Kidney glomerular epithelial cell (primary cell): ENCODE results near the gene IFT27.
"Not testable (repeated sequence)": the region's sequence is repeated elsewhere in the genome, so short reads cannot be mapped to it uniquely, and the experiment has no call there.

Experiments
- DNase-seq: peaks from one replicate; lab custom pipeline; 2025; lab: John Stamatoyannopoulos, UW

The IFT27 gene

GRCh38 chr22:36744413-36744765, 31.5 kb downstream of the IFT27 start:
- no peak for DNase-seq

DNA sequence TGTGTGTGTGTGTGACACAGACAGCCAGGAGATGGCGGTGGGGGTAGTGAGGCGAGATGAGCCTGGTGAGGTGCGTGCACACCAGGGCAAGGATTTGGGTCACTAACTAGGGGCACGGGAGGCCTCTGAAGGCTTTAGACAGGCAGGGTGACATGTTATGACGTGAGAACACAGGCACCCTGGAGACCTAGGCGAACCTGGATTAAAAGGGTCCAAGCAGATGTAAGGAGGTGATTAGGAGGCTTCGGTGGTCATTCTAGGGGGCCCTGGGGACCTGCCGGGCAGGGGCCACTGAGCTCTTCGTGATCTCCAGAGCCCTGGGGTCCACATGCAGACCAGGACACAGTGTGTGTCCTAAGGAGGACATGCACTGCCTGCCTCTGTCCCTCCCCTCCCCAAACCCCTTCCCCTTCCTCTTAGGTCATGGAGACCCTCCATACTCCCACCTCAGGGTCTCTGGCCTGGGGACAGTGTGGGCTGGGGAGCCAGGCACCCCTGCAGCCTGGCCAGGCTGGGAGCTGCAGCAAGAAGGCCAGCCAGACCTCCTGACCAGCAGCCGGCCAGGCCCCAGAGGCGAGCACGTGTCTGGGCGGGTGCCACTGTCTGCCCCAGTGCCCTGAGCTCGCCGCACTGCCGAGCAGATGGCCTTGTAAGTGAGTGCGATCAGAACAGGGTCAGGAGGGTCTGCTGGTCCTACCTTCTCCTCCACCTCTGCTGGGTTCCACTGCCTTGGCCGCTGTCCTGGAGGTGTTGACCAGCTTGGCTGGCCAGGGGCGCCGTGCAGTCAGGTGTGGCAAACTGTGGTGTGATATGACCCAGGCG, 32.1 kb downstream of the IFT27 start:
- DNase-seq = no peak

GRCh38 chr22:36743011-36743410, 32.9 kb downstream of the IFT27 start:
- DNase-seq = no peak

DNA sequence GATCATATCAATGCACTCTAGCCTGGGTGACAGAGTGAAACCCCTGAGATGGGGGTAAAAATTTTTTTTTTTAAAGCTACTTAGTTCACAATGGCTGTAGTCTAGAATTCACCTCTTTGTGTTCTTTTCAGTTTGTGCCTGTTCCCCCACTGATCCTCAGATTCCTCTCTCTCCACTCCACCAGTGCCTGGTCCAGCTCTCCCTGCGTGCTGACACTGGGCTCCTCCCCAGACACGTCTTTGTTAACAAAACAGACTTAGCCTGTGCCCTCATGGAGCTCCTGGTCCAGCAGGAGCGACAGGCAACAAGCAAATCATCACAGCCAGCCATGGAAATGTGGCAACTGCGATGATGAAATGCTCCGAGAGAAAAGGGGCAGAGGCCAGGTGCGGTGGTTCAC, 34.0 kb downstream of the IFT27 start:
- DNase-seq = no peak

DNA sequence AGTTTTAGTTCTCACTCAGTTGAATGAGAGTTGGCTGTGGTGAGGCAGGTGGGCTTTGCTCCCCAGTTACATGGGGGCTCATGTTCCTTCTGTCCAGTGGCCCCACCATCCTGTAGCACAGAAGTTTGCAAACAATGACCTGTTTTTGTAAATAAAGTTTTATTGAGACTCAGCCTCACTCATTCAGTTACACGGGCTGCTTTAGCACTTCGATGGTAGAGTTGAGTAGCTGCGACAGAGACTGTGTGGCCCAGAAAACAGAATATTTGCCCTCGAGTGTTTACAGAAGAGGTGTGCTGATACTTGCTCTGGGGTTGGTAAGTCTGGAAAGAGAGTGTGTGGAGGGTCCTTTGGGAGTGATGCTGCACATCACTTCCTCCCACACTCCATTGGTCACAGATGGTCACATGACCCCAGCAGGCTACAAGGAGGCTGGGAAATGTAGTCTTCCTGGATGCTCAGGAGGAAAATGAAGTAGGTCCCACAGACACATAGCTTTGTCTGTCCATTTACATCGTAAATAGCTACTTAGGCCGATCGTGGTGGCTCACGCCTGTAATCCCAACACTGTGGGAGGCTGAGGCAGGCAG, 34.6 kb downstream of the IFT27 start:
- no peak for DNase-seq

- no peak for DNase-seq
These were observed 35.2 kb downstream of the IFT27 start for GRCh38 chr22:36740716-36741115.

DNA sequence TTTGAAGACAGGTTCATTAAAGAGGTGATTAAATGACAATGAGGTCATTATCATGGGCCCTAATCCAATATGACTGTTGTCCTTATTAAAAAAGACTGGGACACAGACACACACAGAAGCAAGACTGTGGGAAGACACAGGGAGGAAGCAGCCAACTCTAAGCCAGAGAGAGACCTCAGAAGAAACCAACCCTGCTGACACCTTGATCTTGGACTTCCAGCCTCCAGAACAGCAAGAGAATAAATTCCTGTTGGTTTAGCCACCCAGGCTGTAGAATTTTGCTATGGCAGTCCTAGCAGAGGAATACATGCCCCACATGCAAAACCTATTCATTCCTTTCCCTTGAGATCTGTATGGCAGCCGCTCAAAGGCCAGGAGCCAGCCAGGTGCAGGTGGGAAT, 36.7 kb downstream of the IFT27 start:
- no peak for DNase-seq

DNA sequence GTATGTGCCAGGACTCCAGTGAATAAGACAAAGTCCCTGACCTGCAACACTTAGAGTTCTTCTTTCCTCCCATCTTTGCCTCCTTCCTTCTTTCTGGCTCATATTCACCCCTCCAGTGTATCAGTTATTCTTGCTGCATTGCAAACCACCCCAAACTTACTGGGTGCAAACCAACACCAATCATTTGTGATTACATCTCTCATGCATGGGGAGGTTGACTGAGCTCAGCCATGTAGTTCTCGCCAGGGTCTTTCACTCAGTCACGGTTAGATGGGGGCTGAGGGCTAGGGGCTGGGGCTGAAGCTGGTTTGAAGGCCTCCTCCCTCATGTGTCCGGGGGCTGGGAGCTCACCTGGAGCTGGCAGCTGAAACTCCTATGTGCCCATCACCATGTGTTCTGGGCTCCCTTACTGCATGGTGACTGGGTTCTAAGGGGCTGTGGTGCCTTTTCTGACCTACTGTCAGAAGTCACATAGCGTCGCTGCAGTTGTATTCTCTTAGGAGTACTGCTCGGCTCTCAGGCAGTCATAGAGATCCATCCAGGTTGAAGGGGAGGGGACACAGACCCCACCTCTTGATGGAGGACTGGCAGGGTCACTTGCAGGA, 37.4 kb downstream of the IFT27 start:
- DNase-seq = no peak

DNA sequence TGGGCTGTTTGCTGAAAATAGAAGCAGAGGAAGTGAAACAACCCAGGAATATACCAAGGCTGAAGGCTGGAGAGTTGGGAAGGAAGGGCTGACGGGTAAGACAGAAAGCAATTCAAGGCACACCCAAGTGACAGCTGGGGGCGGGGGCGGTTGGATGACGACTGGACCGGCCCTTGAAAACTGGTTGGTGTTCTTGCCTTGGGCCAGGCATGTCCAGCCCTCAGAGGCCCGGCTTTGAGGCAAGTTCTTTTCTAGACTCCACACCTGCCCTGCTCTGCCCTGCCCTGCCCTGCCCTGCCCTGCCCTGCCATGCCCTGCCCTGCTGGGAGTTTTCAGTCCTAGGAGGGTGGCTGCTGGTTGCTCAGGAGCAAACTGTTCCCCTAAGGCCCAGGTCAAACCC, 38.1 kb downstream of the IFT27 start:
- no peak for DNase-seq

DNA sequence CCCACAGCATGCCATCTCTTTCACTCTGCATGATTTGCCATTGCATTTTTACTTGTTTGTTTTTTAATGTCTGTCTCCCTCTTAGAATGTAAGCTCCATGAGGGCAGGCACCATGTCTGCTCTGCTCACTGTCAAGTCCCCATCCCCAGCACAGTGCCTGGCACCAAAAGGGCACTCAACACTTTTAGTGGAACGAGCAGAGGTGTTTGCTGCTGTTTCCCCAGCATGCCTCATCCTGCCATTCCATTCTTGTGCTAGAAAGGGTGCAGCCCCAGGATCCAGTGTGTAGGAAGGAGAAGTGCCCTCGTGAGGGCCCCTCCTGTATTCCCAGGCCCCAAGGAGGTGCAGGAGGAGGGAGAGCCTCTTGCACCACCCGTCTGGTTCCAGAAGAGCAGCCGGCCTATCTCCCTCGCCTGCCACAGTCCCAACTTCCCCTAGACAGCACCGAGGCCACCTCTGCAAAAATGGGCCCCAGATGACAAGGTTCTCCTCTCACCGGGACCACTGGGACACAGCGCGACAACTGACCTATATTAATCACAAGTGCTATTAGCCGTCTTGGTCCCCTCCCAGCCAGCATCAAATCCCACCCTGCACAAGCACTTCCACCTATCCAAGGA, 39.1 kb downstream of the IFT27 start:
- no peak for DNase-seq

GRCh38 chr22:36734171-36735058, 41.5 kb downstream of the IFT27 start:
- DNase-seq = peak; percentile 1

- DNase-seq = no peak
These were observed 42.6 kb downstream of the IFT27 start for GRCh38 chr22:36733271-36733670.

DNA sequence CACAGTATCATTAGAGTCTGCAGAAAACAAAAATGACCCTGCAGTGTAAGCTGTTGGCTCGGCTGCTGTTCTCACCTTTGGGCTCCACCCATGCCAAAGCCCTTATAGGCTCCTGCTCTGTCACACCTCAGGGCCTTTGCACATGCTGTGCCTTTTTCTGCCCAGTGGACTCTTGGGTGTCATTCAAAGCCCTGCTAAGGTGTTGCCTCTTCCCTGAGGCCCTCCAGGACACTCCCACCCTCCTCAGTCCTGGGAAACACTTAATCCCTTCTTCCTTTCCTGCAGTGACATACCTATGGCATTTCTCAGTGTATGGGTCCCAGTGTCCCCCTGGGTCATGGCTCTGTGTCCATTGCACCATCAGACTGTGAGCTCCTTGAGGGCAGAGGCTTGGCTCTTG, 43.3 kb downstream of the IFT27 start:
- DNase-seq = no peak

DNA sequence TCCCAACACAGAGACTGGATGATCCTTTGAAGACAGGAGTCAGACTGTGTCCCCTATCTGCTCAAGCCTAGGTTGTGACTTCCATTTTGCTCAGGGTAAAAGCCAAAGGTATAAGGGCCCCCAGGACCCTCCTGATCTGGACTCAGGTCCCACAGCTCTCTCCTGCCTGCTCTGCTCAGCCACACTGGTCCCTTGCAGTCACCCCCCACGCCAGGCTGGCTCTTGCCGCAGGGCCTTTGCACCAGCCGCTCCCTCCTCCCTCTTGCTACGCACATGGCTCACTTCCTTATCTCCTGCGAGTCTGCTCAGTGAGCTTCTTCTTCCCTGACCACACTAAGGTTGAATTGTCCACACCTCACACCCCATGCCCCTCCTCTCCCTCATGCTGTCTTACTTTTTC, 44.0 kb downstream of the IFT27 start:
- DNase-seq = no peak

- not testable (repeated sequence) for DNase-seq
These were observed 44.6 kb downstream of the IFT27 start for GRCh38 chr22:36731321-36731720.

- no peak for DNase-seq
These were observed 45.6 kb downstream of the IFT27 start for GRCh38 chr22:36730176-36730858.

GRCh38 chr22:36729321-36729720, 46.6 kb downstream of the IFT27 start:
- DNase-seq = no peak

GRCh38 chr22:36728505-36728904, 47.4 kb downstream of the IFT27 start:
- no peak for DNase-seq

DNA sequence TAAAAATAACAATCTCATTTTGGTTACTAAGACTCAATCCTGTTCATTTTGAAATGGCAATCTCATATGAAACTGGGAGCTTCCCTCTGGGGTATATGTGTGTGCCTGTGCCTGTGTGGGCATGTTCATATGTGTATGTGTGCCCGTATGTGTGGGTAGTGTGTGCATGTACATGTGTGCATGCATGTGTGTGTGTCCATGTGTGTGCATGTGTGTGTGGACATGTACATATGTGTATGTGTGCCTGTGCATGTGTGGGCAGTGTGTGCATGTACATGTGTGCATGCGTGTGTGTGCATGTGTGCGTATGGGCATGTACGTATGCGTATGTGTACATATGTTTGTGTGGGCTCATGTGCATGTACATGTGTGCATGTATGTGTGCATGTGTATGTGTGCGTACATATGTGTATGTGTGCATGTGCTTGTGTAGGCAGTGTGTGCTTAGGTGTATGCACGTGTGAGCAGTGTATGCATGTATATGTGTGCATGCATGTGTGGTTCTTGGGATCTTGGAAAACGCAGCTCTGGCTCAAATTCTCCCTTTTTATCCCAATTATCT, 47.9 kb downstream of the IFT27 start:
- no peak for DNase-seq

DNA sequence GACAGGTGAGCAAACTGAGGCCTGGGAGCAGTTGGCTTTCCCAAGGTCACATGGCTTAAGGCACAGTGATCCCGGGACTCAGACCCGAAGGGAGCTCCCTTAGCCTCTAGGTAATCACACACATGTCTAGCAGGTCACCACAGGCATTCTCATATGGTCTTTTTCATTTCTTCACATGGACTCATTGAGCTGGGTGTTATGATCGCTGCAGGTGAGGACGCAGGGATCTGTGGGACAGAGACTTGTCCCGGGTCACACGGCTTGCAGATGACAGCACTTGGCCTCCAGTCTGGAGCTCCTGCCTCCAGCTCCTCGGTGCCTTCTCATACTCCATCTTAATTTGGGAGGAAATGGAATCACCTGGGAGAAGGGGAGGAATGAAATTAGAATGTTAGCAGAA, 48.8 kb downstream of the IFT27 start:
- DNase-seq = no peak

GRCh38 chr22:36726007-36726380, 49.9 kb downstream of the IFT27 start:
- no peak for DNase-seq
